OCI-LY3 (cell line): Measurements from ENCODE around the gene RNF175.

Experiments used
- EZH2phosphoT487 ChIP-seq: fragments of 200-600 bp; shearing (Covaris generic); IDR thresholded peaks from 2 replicates; pipeline ENCODE4 v1.6.1; 2018; ENCODE audit warnings: antibody characterized with exemption, mixed run types, low read depth
- TF ChIP-seq, protein P1 (sequence below): fragments of 200-600, 300-600 bp; sonication (generic); IDR thresholded peaks from 2 replicates; pipeline ENCODE4 v1.5.1; 2014; ENCODE audit warnings: antibody characterized with exemption, low read length, low read depth

DNA sequence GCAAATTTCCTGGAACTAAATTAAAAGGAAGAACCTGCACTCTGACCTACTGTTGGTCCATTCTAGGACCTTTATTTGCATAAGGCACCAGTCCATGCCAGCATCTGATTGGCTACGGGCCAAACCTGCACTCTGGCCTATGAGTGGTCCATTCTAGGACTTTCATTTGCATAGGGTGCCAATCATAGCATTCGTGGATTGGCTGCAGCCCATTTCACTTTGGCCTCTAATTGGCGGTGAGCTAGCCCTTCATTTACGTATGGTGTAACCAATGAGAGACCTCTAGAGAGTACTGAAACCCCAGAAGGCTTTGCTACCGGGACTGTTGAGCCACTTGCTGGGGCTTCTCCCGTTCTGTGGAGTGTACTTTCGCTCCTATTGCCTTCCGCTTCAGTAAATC, 6.1 kb upstream of the RNF175 start:
- TF ChIP-seq, protein P1, sequence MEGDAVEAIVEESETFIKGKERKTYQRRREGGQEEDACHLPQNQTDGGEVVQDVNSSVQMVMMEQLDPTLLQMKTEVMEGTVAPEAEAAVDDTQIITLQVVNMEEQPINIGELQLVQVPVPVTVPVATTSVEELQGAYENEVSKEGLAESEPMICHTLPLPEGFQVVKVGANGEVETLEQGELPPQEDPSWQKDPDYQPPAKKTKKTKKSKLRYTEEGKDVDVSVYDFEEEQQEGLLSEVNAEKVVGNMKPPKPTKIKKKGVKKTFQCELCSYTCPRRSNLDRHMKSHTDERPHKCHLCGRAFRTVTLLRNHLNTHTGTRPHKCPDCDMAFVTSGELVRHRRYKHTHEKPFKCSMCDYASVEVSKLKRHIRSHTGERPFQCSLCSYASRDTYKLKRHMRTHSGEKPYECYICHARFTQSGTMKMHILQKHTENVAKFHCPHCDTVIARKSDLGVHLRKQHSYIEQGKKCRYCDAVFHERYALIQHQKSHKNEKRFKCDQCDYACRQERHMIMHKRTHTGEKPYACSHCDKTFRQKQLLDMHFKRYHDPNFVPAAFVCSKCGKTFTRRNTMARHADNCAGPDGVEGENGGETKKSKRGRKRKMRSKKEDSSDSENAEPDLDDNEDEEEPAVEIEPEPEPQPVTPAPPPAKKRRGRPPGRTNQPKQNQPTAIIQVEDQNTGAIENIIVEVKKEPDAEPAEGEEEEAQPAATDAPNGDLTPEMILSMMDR: no peak
- TF ChIP-seq EZH2phosphoT487: no peak
